ENCODE results near the gene OLR1.
"Not testable (repeated sequence)": the region's sequence is repeated elsewhere in the genome, so short reads cannot be mapped to it uniquely, and the experiment has no call there.

The OLR1 gene

GRCh38 chr12:10171973-10172728 lies at the start of gene OLR1:
Gene OLR1, minus strand, starts transcription at chr12:10172132. Its CDS starts 55 bp downstream, at chr12:10172077.
- DNase-seq, result no peak

GRCh38 chr12:10220398-10221077 lies 48.6 kb upstream of the OLR1 start:
- DNase-seq, result no peak

- DNase-seq, result no peak
Observed at GRCh38 chr12:10218021-10218420, 46.1 kb upstream of the OLR1 start.

GRCh38 chr12:10215946-10216345 lies 44.0 kb upstream of the OLR1 start:
- DNase-seq, result not testable (repeated sequence)

GRCh38 chr12:10215436-10215835 lies 43.5 kb upstream of the OLR1 start:
- DNase-seq, result no peak

- DNase-seq, result no peak
Observed at GRCh38 chr12:10214895-10215267, 42.9 kb upstream of the OLR1 start.

GRCh38 chr12:10214136-10214894 lies 42.4 kb upstream of the OLR1 start:
- DNase-seq, result no peak

GRCh38 chr12:10213168-10214135 lies 41.5 kb upstream of the OLR1 start:
- DNase-seq, result peak; percentile 70 to 81

GRCh38 chr12:10212739-10213131 lies 40.8 kb upstream of the OLR1 start, which contains the start of gene GABARAPL1:
Gene GABARAPL1, plus strand, starts transcription at chr12:10212877. Its CDS starts 253 bp downstream, at chr12:10213130.
- peak; percentile 75 to 79 for DNase-seq

GRCh38 chr12:10211940-10212738 lies 40.2 kb upstream of the OLR1 start:
- peak; percentile 86 for DNase-seq

- no peak for DNase-seq
Observed at GRCh38 chr12:10211101-10211939, 39.4 kb upstream of the OLR1 start.

GRCh38 chr12:10210225-10210624 lies 38.3 kb upstream of the OLR1 start:
- DNase-seq, result no peak

- DNase-seq, result no peak
Observed at GRCh38 chr12:10207136-10207535, 35.2 kb upstream of the OLR1 start.

- no peak for DNase-seq
Observed at GRCh38 chr12:10205220-10205807, 33.4 kb upstream of the OLR1 start.

- not testable (repeated sequence) for DNase-seq
Observed at GRCh38 chr12:10204495-10204894, 32.6 kb upstream of the OLR1 start.

GRCh38 chr12:10197879-10198278 lies 25.9 kb upstream of the OLR1 start:
- DNase-seq, result no peak

- no peak for DNase-seq
Observed at GRCh38 chr12:10196210-10196609, 24.3 kb upstream of the OLR1 start.

- DNase-seq, result no peak
Observed at GRCh38 chr12:10194160-10194670, 22.3 kb upstream of the OLR1 start.

- no peak for DNase-seq
Observed at GRCh38 chr12:10191865-10192264, 19.9 kb upstream of the OLR1 start.
